GM12878 (cell line): ENCODE data around the gene LMO2. TPM values are rescaled to one million over a fixed set of nuclear protein-coding genes. Genes with fewer than 3 reads are reported as not detected.

Experiments
- ATAC-seq: fragments of 200-7000 bp; cut with Tn5 transposase; 3 replicates; pipeline ENCODE4 v1.9.1; 2020; ENCODE audit warnings: mild to moderate bottlenecking, moderate library complexity
- BruUV-seq: library from RNA; stranded (reverse); fragments of 400-500 nt; replicated peaks from 2 replicates; lab custom pipeline; 2021; lab: Mats Ljungman, UMichigan
- CTCF ChIA-PET: fragments of 300-600 bp; sonication (Branson Sonifier 250); formaldehyde crosslinking; extraction: SDS; loops from one replicate; lab custom pipeline; 2021; ENCODE audit warnings: inconsistent platforms; lab: Yijun Ruan, JAX
- POLR2A ChIA-PET: fragments of 350-600 bp; formaldehyde crosslinking; extraction: SDS; loops from one replicate; lab custom pipeline; 2021; ENCODE audit warnings: inconsistent platforms; lab: Charles Lee
- RAD21 ChIA-PET: fragments of 300-600 bp; sonication (Branson Sonifier 250); formaldehyde crosslinking; loops from one replicate; lab custom pipeline; 2023; ENCODE audit warnings: antibody characterized with exemption; ENCODE audit not compliant: unreplicated experiment; lab: Charles Lee
- SMC1A ChIA-PET: fragments of 300-600 bp; sonication (Branson Sonifier 250); formaldehyde crosslinking; loops from one replicate; lab custom pipeline; 2023; ENCODE audit not compliant: unreplicated experiment, uncharacterized antibody; lab: Charles Lee
- DNase-seq: peaks from one replicate; pipeline ENCODE4 v3.0.0-alpha.2; 2011; ENCODE audit warnings: low read depth, low spot score
- FAIRE-seq: peaks from 3 replicates; lab custom pipeline; 2011; peaks lifted over from hg19 to GRCh38; lab: Jason Lieb, UNC
- H2AFZ ChIP-seq: 2 replicates; pipeline ENCODE4 v1.6.0; 2011; ENCODE audit warnings: low read depth, low read length, control low read depth; ENCODE audit not compliant: control insufficient read depth
- H3K27ac ChIP-seq: 2 replicates; pipeline ENCODE4 v1.5.1; 2011; ENCODE audit warnings: control low read depth; ENCODE audit not compliant: control insufficient read depth, insufficient read depth
- H3K27me3 ChIP-seq, 2 experiments: replicated peaks in 1 of 2; 2 replicates each; pipeline versions ENCODE4 v1.6.0 to v1.6.1; 2011; ENCODE audit warnings: low read length in 1 of 2; ENCODE audit not compliant: control insufficient read depth in 2 of 2, insufficient read depth in 2 of 2
- H3K36me3 ChIP-seq, 2 experiments: 2 replicates each; pipeline ENCODE4 v1.5.1; 2011; ENCODE audit warnings: low read length in 1 of 2; ENCODE audit not compliant: control insufficient read depth in 2 of 2, insufficient read depth in 2 of 2
- H3K4me1 ChIP-seq: 2 replicates; pipeline ENCODE4 v1.6.1; 2011; ENCODE audit warnings: mild to moderate bottlenecking, low read length, moderate library complexity, mixed read lengths; ENCODE audit not compliant: control insufficient read depth, insufficient read depth
- H3K4me2 ChIP-seq: 2 replicates; pipeline ENCODE4 v1.6.0; 2011; ENCODE audit warnings: control low read depth; ENCODE audit not compliant: control insufficient read depth, insufficient read depth
- H3K4me3 ChIP-seq: fragments of 200-600 bp; sonication (generic); 2 replicates; pipeline ENCODE4 v1.5.1; 2016
- H3K79me2 ChIP-seq: 2 replicates; pipeline ENCODE4 v1.6.0; 2011; ENCODE audit warnings: low read length; ENCODE audit not compliant: control insufficient read depth, insufficient read depth
- H3K9ac ChIP-seq: 2 replicates; pipeline ENCODE4 v1.8.0; 2011; ENCODE audit warnings: low read length, control low read depth, mixed read lengths; ENCODE audit not compliant: control insufficient read depth, insufficient read depth
- H3K9me3 ChIP-seq: replicated peaks from 3 replicates; pipeline ENCODE4 v1.5.1; 2011; ENCODE audit warnings: mild to moderate bottlenecking, low read length; ENCODE audit not compliant: control insufficient read depth, insufficient read depth
- H4K20me1 ChIP-seq: 2 replicates; pipeline ENCODE4 v1.6.0; 2011; ENCODE audit not compliant: control insufficient read depth, insufficient read depth
- SUZ12 ChIP-seq: fragments of 200-600 bp; sonication (generic); IDR thresholded peaks from one replicate; pipeline ENCODE4 v1.6.1; 2018; ENCODE audit warnings: antibody characterized with exemption, mild to moderate bottlenecking; ENCODE audit not compliant: unreplicated experiment
- WGBS: methylation state at CpG from one replicate; pipeline ENCODE4 v1.1.6; 2016; ENCODE audit warnings: low lambda C conversion rate; ENCODE audit not compliant: insufficient replicate concordance, insufficient coverage; ENCODE audit errors: missing lambda C conversion rate; 5-methylcytosine and 5-hydroxymethylcytosine counted together
- in situ Hi-C: fragments of 300-500 bp; cut with MboI; formaldehyde crosslinking; loops from 9 replicates; pipeline ENCODE4 v1.14.3; 2018; ENCODE audit warnings: mixed read lengths
- intact Hi-C: fragments of 100-400 bp; cut with micrococcal nuclease; formaldehyde crosslinking; loops from one replicate; pipeline ENCODE4 v1.14.2; 2022; ENCODE audit not compliant: unreplicated experiment
- polyA plus RNA-seq, 11 experiments: library from polyadenylated mRNA; depleted of rRNA in 4 of 11; unstranded in 6 of 11; stranded (reverse) in 5 of 11; fragments of >200 nt; fragmentation: Nextera tagmentation in 4 of 11; fragmentation: Illumina TruSeq in 1 of 11; extraction: Ambion mirVana in 4 of 11; extraction: Trizol in 1 of 11; gene quantifications; 1 replicate in 1 of 11; 2 replicates in 10 of 11; pipeline versions ENCODE4 v1.2.1 to v1.2.3, GENCODE V29; 2011 to 2016; ENCODE audit warnings: inconsistent platforms in 2 of 11, missing spikeins in 2 of 11, low read depth in 1 of 11
- total RNA-seq, 4 experiments: library from RNA; depleted of rRNA in 3 of 4; stranded (reverse); fragments of >200 nt in 3 of 4; fragmentation: Illumina TruSeq in 1 of 4; extraction: Trizol in 1 of 4; gene quantifications; 2 replicates each; pipeline versions ENCODE4 v1.2.1 to v1.2.3, GENCODE V29; 2013 to 2021
- TF ChIP-seq, protein P1 (sequence below): fragments of 450-650 bp; IDR thresholded peaks from 2 replicates; pipeline ENCODE4 v1.6.1; 2017; ENCODE audit warnings: borderline replicate concordance

The LMO2 gene
- total and polyA plus RNA-seq, 10 of the 15 experiments (the other 5 are each of a cell fraction or from before 2014, with no cell fraction given): 0.29 to 1.9 (median 1.1) TPM; not detected in 1

GRCh38 chr11:33828604-33829429 lies 63.1 kb downstream of the LMO2 start:
- Histone ChIP-seq H3K79me2 (no peaks in the 10 kb centered on the region), H3K4me3 (no peak overlapping the region; the same call in 1 of the 2 replicates), H3K4me1 (peaks cover 4% of the 10 kb centered on the region; the same call in 1 of the 2 replicates), H3K9me3 (no peaks in the 10 kb centered on the region), H2AFZ (peak overlapping the region; percentile 26; the same call in 1 of the 2 replicates), H4K20me1 (no peaks in the 10 kb centered on the region), H3K36me3 (no peaks in the 10 kb centered on the region), H3K27ac (no peak overlapping the region), H3K9ac (no peak overlapping the region), H3K27me3 (peaks cover 10 to 12% of the 10 kb centered on the region in 2 experiments; a peak in 3 of 4 replicates), H3K4me2 (peak overlapping the region; percentile 9; the same call in 1 of the 2 replicates)
- POLR2A ChIA-PET: interaction anchor here (1.2 kb wide), 1 partner anchor 26 kb away, joined by 3 read pairs; no protein-coding TSS in a partner anchor
- intact Hi-C loops: loop anchor here (1.0 to 10.0 kb wide), 4 partner anchors 21 to 468 kb away; no protein-coding TSS in a partner anchor
- WGBS: 33% methylated on average over 33 of the region's 56 CpGs
- RAD21 ChIA-PET: interaction anchor here (0.7 to 9.0 kb wide), 7 partner anchors 20 to 481 kb away, joined by 3 to 54 read pairs (median 3); partner anchors contain the start of gene FBXO3
- TF ChIP-seq SUZ12: peak; percentile 65
- TF ChIP-seq, protein P1, sequence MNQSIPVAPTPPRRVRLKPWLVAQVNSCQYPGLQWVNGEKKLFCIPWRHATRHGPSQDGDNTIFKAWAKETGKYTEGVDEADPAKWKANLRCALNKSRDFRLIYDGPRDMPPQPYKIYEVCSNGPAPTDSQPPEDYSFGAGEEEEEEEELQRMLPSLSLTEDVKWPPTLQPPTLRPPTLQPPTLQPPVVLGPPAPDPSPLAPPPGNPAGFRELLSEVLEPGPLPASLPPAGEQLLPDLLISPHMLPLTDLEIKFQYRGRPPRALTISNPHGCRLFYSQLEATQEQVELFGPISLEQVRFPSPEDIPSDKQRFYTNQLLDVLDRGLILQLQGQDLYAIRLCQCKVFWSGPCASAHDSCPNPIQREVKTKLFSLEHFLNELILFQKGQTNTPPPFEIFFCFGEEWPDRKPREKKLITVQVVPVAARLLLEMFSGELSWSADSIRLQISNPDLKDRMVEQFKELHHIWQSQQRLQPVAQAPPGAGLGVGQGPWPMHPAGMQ: no peak
- BruUV-seq: no TSS peak
- FAIRE-seq (no peak), DNase-seq (no peak), ATAC-seq (peak; percentile 51)
- SMC1A ChIA-PET: interaction anchor here (0.7 to 2.0 kb wide), 12 partner anchors 18 to 867 kb away, joined by 3 to 25 read pairs (median 4); no protein-coding TSS in a partner anchor
- in situ Hi-C loops: loop anchor here (10.0 kb wide), 1 partner anchor 464 kb away; no protein-coding TSS in a partner anchor
- CTCF ChIA-PET: interaction anchor here (0.7 to 13.6 kb wide), 19 partner anchors 10 to 664 kb away, joined by 3 to 153 read pairs (median 4); partner anchors contain the start of gene CD59
